Tibial nerve (tissue), 3 donors: ENCODE data around the gene ZNF579.

Experiments
- POLR2A ChIP-seq, 2 donors: fragments of 450-650 bp; IDR thresholded peaks; one replicate each; pipeline ENCODE4 v1.6.1; 2017; ENCODE audit warnings: antibody characterized with exemption in 2 of 2, mild to moderate bottlenecking in 2 of 2, moderate library complexity in 2 of 2
- TF ChIP-seq, protein P1 (sequence below), 5 experiments: fragments of 200-600 bp in 3 of 5; fragments of 450-650 bp in 2 of 5; sonication (generic) in 3 of 5; IDR thresholded peaks; one replicate each; pipeline ENCODE4 v1.5.1; 2016 to 2019; ENCODE audit warnings: antibody characterized with exemption in 5 of 5, mild to moderate bottlenecking in 3 of 5, moderate library complexity in 2 of 5

DNA sequence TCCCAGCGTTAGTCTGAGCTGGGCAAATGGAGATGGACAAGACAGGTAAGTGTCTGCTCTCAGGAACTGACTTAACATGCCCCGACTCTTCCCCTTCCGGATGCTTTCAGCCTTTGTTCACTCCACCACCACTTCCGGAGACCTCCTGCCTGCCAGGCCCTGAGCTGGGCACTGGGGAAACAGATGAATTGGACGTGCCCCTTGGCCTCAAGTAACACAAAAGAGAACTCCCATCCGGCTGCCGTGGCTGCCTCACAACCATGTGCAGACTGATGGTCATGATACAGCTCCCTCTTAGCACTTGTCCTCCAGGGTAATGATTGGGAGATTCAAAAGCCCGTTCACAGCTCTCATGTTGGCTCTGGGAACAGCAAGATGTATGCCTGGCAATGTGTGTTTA is 36.8 kb upstream of the ZNF579 start:
- TF ChIP-seq, protein P1, sequence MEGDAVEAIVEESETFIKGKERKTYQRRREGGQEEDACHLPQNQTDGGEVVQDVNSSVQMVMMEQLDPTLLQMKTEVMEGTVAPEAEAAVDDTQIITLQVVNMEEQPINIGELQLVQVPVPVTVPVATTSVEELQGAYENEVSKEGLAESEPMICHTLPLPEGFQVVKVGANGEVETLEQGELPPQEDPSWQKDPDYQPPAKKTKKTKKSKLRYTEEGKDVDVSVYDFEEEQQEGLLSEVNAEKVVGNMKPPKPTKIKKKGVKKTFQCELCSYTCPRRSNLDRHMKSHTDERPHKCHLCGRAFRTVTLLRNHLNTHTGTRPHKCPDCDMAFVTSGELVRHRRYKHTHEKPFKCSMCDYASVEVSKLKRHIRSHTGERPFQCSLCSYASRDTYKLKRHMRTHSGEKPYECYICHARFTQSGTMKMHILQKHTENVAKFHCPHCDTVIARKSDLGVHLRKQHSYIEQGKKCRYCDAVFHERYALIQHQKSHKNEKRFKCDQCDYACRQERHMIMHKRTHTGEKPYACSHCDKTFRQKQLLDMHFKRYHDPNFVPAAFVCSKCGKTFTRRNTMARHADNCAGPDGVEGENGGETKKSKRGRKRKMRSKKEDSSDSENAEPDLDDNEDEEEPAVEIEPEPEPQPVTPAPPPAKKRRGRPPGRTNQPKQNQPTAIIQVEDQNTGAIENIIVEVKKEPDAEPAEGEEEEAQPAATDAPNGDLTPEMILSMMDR (IDR thresholded peaks at IDR 0.05) = no peak
- TF ChIP-seq POLR2A (IDR thresholded peaks at IDR 0.05) = no peak
